ENCODE results near the gene LGR6. TPM values are rescaled to one million over a fixed set of nuclear protein-coding genes. Genes with fewer than 3 reads are reported as not detected.
A peak's percentile ranks its signal among the peaks of the same experiment; 100 is the strongest.
"Not testable (repeated sequence)": the region's sequence is repeated elsewhere in the genome, so short reads cannot be mapped to it uniquely, and the experiment has no call there.

Gene LGR6
- total RNA-seq, result 1.4 TPM

DNA sequence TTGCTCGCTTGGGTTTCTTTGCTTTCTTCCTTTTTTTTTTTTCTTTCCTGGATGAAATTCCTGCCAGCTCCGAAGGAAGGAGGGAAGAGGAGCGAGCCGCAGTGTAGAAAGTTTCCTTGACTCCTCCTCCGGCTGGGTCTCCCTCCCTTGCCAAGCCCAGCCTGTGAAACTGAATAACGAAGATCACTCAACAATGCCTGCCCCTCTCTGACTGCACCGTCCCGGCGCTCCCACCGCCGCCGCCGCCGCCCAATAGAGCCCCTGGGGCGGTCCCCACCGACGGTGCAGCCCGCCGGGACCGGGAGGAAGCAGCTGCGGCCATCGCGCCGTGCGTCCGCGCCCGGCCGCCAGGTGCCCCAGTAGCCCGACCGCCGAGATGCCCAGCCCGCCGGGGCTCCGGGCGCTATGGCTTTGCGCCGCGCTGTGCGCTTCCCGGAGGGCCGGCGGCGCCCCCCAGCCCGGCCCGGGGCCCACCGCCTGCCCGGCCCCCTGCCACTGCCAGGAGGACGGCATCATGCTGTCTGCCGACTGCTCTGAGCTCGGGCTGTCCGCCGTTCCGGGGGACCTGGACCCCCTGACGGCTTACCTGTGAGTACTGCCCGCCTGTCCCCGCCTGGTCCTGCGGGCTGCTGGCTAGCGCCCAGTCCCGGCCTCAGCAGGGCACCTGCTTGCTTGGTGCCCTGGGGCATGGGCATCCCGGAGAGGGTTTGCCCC, at the start of gene LGR6:
TSS of gene LGR6 (plus strand) at position 186 of the 714 bp plus-strand sequence. CDS start at position 377, 191 bp downstream.
- ATAC-seq, result no peak
- no peak for DNase-seq (ENCODE audit: low spot score)

DNA sequence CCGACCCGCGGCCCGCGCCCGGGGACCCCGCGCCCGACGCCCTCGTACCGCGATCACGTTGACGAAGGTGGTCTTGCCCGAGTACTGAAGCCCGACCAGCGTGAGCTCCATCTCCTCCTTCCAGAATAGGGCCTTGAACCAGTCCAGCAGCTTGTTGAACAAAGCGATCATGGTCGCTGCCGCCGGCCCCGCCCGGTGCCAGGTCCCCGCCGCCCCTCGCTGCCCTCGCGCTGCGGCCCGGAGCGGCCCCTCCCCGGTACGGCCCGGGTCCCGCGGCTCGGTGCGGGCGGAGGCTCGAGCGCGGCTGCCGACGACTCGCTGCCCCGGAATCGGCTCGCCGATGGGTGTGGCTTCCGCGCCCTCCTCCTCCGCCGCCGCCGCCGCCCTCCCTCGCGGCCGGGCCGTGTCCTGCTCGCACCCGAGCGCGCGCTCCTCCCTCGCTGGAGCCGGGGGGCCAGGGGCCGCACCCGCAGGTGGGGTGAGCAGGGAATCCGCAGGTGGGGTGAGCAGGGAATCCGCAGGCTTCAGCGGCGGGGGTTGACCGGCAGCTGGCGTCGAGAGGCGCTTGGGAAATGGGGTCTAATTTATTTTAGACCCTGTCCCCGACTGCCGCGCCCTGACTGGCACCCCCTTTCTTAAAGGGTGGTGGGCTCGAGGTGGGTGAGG, 49.1 kb upstream of the LGR6 start, which contains the start of gene ARL8A:
TSS of gene ARL8A (minus strand) at position 336 of the 666 bp plus-strand sequence. CDS start at position 171, 165 bp downstream.
- ATAC-seq, result peak; percentile 78
- DNase-seq (ENCODE audit: low spot score), result peak; percentile 82

GRCh38 chr1:202145068-202145743, 48.4 kb upstream of the LGR6 start:
- no peak for DNase-seq (ENCODE audit: low spot score)
- ATAC-seq, result no peak

GRCh38 chr1:202145744-202146140, 47.9 kb upstream of the LGR6 start:
- not testable (repeated sequence) for ATAC-seq; DNase-seq (ENCODE audit: low spot score)

- DNase-seq (ENCODE audit: low spot score) (no peak), ATAC-seq (no peak)
Measured at GRCh38 chr1:202146279-202146678, 47.3 kb upstream of the LGR6 start.

GRCh38 chr1:202146993-202147392, 46.6 kb upstream of the LGR6 start:
- DNase-seq (ENCODE audit: low spot score), result no peak
- no peak for ATAC-seq

- ATAC-seq, result no peak
Measured at GRCh38 chr1:202148391-202148790, 45.2 kb upstream of the LGR6 start.

DNA sequence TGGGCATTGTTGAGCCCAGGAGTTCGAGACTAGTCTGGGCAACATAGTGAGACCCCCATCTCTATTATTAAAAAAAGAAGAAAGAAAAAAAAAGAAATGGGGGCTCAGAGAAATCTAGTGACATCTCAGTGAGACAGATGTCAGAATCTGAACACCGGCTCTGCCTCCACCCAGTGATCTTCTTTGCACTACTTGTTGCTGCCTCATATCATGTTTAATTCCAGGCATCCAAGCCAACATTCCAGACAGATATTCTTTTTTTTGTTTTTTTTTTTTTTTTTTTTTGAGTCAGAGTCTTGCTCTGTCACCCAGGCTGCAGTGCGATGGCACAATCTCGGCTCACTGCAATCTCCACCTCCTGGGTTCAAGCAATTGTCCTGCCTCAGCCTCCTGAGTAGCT, 44.0 kb upstream of the LGR6 start:
- ATAC-seq (no peak), DNase-seq (ENCODE audit: low spot score) (no peak)

More at GRCh38 chr1:202148391-202148790, 45.2 kb upstream of the LGR6 start:
- DNase-seq (ENCODE audit: low spot score), result no peak

DNA sequence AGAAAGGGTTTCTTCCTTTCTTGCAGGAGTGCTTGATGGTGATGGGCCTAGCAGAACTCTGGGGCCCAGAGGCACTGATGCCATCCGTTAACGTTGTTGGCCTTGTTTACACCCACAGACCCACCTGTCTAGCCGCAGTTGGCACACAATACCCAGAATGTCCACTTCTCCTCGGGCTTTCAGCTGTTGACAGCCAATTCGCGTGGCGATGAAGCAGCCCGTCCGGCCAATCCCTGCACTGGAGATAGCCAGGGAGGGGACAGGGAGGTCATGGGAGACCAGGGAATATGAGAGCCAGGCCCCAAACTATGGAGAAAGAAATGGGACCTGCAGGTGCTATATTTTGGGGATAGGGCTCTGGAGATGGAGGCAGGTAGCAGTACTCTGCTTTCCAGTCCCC, 43.4 kb upstream of the LGR6 start:
- DNase-seq (ENCODE audit: low spot score) (no peak), ATAC-seq (no peak)

DNA sequence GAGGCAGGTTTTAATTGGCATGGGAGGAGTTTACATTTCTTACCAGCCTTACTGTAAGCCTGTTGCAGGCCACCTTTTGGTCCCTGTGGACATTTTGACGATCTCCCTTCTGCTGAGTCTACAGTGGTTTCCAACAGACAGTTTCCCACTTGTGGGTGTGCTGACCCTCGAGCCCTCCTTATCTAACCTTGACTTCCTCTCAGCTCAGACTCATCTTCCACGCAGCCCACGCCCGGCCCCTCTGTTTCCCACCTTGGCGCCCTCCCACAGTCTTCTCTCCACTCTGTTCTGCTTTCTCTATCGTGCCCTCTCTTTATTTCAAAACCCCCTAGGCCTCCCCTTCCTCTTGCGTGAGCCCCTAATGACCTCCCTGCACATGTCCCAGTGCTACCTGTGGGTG, 43.0 kb upstream of the LGR6 start:
- no peak for DNase-seq (ENCODE audit: low spot score)
- no peak for ATAC-seq

DNA sequence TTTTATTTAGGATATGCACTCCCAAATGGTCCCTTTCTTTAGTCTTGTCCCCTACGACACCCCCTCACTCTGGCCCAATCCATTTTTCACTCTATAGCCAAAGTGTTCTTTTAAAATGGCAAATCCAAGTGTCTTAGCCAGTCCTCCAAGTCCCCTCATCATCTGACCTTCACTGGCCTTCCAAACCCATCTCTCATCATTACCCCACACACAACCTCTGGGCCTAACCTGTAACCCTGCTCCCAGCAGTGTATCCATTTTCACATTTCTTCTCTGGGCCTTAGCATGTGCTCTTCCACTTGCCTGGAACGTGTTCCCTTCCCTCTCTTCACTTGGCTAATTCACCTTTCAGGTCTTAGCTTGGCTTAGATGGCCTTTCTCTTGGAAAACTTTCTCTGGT, 42.6 kb upstream of the LGR6 start:
- no peak for DNase-seq (ENCODE audit: low spot score)
- no peak for ATAC-seq

- ATAC-seq (no peak), DNase-seq (ENCODE audit: low spot score) (no peak)
Measured at GRCh38 chr1:202152399-202152798, 41.2 kb upstream of the LGR6 start.

GRCh38 chr1:202153284-202153683, 40.3 kb upstream of the LGR6 start:
- ATAC-seq, result no peak

DNA sequence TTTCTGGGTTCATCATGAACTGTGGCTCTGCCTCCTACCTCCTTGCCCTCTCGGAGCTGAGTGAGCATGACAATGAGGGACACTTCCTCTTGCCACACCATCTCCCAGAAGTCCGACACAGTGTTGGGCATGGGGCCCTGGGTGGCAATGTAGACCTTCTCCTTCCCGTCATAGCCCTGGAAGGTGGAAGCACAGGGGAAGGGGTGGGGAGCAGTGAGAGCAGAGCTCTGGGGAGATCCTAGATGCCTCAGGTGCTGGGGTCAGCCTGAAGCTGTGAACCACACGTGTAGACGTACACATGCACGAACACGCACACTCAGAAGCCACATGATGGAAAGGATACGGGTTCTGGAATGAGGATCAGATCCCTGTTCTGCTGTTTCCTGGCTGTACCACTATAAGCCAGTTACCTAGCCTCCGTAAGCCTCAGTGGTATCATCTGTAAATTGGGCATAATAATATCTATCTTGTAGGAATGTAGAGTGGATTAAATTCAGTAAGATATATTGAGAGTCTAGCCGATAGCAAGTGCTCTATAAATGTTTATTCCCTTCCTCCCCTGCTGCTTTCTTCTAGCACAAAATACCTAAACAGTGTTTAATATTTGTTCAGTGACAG, 39.3 kb upstream of the LGR6 start:
- ATAC-seq (no peak), DNase-seq (ENCODE audit: low spot score) (no peak)

More at GRCh38 chr1:202153284-202153683, 40.3 kb upstream of the LGR6 start:
- no peak for DNase-seq (ENCODE audit: low spot score)

DNA sequence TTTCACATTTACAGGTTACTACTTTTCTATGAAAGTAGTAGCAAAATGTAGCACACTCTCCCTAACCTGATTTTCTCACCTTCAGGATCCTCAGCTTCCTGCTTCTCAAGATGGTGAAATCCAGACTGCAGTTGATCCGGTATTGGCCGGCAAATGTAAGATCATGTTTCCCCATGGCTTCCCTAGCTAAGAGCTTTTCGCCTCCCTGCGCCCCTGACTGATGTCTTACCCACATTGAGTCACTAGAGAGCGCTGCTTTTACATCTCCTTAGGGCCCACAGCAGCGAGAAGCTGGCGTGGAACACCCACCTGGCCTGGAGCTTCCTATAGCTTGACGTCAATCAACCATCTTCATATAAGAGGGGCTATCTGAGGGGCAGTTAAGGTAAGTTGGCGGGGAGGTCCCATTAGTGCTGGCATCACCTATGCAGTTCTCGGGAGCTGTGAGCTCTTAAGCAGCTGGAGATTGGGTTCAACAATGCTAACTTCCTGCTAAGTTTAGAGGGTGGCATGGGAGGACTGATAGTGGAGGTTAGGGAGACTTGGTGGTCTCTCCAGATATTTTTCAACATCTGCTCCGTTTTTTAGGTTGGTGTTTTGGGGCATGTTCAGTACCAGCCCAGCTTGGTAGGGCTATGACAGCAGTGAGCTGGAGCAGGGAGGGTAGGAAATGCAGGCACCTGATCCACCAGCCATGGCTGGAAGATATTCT, 38.7 kb upstream of the LGR6 start:
- ATAC-seq, result peak; percentile 60
- no peak for DNase-seq (ENCODE audit: low spot score)

- DNase-seq (ENCODE audit: low spot score) (peak; percentile 68), ATAC-seq (peak; percentile 79)
Measured at GRCh38 chr1:202155478-202156021, 38.0 kb upstream of the LGR6 start.

- ATAC-seq (no peak), DNase-seq (ENCODE audit: low spot score) (no peak)
Measured at GRCh38 chr1:202156590-202156989, 37.0 kb upstream of the LGR6 start.

- ATAC-seq (no peak), DNase-seq (ENCODE audit: low spot score) (no peak)
Measured at GRCh38 chr1:202157945-202158344, 35.7 kb upstream of the LGR6 start.

- no peak for DNase-seq (ENCODE audit: low spot score)
- ATAC-seq, result no peak
Measured at GRCh38 chr1:202158810-202159533, 34.6 kb upstream of the LGR6 start.
